ENCODE measurements around the gene MFAP3.

GRCh38 chr5:154044099-154044498 lies 5.3 kb downstream of the MFAP3 start:
- TF ChIP-seq CTCF (IDR thresholded peaks at IDR 0.05 in 2 of 3, conservative IDR thresholded peaks at IDR 0.05 in 1 of 3; ENCODE audit: control insufficient read depth in 2 of 3, extremely low read depth in 1 of 3, insufficient read depth in 1 of 3, low read depth in 3 of 3, low read length in 3 of 3) (no peak), NR2C1 (IDR thresholded peaks at IDR 0.05) (no peak), USF1 (IDR thresholded peaks at IDR 0.05; ENCODE audit: borderline replicate concordance, extremely low read length, insufficient read depth, low read depth, low read length) (no peak), REST (IDR thresholded peaks at IDR 0.05; ENCODE audit: low read depth, low read length) (no peak), POLR2A (IDR thresholded peaks at IDR 0.05; ENCODE audit: low read depth, low read length) (no peak), RAD21 (IDR thresholded peaks at IDR 0.05; ENCODE audit: insufficient read depth, low read depth, low read length) (no peak), POLR2AphosphoS5 (IDR thresholded peaks at IDR 0.05; ENCODE audit: low read length) (no peak)
- TF ChIP-seq, protein P1, sequence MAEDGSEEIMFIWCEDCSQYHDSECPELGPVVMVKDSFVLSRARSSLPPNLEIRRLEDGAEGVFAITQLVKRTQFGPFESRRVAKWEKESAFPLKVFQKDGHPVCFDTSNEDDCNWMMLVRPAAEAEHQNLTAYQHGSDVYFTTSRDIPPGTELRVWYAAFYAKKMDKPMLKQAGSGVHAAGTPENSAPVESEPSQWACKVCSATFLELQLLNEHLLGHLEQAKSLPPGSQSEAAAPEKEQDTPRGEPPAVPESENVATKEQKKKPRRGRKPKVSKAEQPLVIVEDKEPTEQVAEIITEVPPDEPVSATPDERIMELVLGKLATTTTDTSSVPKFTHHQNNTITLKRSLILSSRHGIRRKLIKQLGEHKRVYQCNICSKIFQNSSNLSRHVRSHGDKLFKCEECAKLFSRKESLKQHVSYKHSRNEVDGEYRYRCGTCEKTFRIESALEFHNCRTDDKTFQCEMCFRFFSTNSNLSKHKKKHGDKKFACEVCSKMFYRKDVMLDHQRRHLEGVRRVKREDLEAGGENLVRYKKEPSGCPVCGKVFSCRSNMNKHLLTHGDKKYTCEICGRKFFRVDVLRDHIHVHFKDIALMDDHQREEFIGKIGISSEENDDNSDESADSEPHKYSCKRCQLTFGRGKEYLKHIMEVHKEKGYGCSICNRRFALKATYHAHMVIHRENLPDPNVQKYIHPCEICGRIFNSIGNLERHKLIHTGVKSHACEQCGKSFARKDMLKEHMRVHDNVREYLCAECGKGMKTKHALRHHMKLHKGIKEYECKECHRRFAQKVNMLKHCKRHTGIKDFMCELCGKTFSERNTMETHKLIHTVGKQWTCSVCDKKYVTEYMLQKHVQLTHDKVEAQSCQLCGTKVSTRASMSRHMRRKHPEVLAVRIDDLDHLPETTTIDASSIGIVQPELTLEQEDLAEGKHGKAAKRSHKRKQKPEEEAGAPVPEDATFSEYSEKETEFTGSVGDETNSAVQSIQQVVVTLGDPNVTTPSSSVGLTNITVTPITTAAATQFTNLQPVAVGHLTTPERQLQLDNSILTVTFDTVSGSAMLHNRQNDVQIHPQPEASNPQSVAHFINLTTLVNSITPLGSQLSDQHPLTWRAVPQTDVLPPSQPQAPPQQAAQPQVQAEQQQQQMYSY (CRISPR knock-in tag; IDR thresholded peaks at IDR 0.05): no peak

Measured in GM12878 (cell line).